ENCODE results near the gene CEP120. TPM values are rescaled to one million over a fixed set of nuclear protein-coding genes. Genes with fewer than 3 reads are reported as not detected.
"Not testable (repeated sequence)": the region's sequence is repeated elsewhere in the genome, so short reads cannot be mapped to it uniquely, and the experiment has no call there.

The CEP120 gene
- total RNA-seq, 2 donors from 2014 or later, result 24.5 to 34.2 TPM

- no peaks in the 10 kb centered on the region for H3K36me3 Mint-ChIP-seq
- DNase-seq (ENCODE audit: low spot score in 2 of 2) (peak in 1 of 2 donors; percentile 29), ATAC-seq (peak; percentile 94)
- H3K27ac Mint-ChIP-seq, result peak overlapping the region; percentile 56 to 80
- no peaks in the 10 kb centered on the region for H3K9me3 Mint-ChIP-seq
Measured at GRCh38 chr5:123448017-123448617, 24.9 kb upstream of the CEP120 start.

- DNase-seq (ENCODE audit: low spot score in 2 of 2) (no peak), ATAC-seq (no peak)
- no peaks in the 10 kb centered on the region for H3K9me3 Mint-ChIP-seq
- no peak overlapping the region for H3K27ac Mint-ChIP-seq
- no peaks in the 10 kb centered on the region for H3K36me3 Mint-ChIP-seq
Measured at GRCh38 chr5:123444016-123444415, 20.8 kb upstream of the CEP120 start.

- ATAC-seq (peak; percentile 79 to 92), DNase-seq (ENCODE audit: low spot score in 2 of 2) (peak in 1 of 2 donors; percentile 64)
- Mint-ChIP-seq H3K36me3 (no peaks in the 10 kb centered on the region), H3K9me3 (no peaks in the 10 kb centered on the region), H3K27ac (peak overlapping the region; percentile 70 to 72)
Measured at GRCh38 chr5:123441408-123441807, 18.2 kb upstream of the CEP120 start.

DNA sequence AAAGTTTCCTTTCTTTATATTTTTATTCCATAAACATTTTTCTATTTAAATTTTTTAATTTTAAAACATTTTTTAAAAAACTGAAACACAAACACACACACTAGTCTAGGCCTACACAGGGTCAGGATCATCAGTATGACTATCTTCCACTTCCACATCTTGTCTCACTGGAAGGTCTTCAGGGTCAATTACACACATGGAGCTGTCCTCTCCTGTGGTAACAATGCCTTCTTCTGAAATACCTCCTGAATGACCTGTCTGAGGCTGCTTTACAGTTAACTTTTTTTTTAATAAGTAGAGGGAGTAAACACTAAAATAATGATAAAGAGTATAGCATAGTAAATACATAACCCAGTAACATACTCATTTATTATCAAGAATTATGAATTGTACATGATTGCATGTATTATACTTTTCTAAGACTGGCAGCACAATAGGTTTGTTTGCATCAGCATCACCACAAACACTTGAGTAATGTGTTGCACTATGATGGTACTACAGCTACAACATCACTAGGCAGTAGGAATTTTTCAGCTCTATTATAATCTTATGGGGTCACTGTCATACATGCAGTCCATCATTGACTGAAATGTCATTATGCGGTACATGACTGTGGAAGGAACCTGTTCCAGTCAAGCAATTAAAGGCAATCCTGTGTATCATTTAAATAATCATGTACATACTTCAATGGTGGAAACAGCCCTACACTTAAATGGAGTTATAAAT lies 17.4 kb upstream of the CEP120 start:
- H3K9me3 Mint-ChIP-seq, result no peaks in the 10 kb centered on the region
- peak overlapping the region; percentile 70 to 72 for H3K27ac Mint-ChIP-seq
- H3K36me3 Mint-ChIP-seq, result no peaks in the 10 kb centered on the region
- ATAC-seq (no peak), DNase-seq (ENCODE audit: low spot score in 2 of 2) (no peak)

DNA sequence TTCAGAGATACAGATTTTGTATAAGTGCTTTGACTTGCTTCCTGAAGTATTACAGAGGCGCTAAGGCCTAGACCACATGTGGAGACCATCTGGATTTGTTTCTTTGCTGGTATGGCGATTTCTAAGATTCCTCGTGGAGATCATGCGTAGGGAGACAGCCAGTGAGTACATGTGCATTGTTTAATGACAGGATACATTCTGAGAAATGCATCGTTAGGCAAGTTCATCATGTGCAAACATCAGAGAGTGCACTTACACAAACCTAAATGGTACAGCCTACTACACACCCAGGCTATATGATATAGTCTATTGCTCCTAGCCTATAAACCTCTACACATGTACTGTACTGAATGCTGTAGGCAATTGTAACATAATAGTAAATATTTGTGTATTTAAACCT lies 16.5 kb upstream of the CEP120 start:
- Mint-ChIP-seq H3K9me3 (no peaks in the 10 kb centered on the region), H3K27ac (peak overlapping the region in 1 of 2 donors; percentile 67), H3K36me3 (no peaks in the 10 kb centered on the region)
- DNase-seq (ENCODE audit: low spot score in 2 of 2) (no peak), ATAC-seq (no peak)

DNA sequence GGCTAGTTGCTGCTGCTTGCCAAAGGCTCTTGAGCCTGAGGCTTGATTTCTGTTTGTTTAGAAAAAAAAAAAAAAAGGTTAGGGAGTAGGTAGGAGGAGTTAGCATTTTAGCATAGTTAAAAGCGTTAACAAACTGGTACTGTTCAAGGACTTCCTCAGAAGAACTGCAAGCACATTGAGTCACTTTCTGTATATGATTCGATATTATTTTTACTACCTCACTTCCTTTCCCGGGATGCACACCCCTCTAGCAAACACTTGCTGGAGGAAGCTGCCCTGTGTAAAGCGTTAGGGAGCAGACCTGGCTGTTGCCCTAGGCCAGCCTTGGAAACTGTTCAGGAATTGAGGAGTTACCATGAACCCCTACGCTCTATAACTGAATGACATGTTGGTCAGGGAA lies 15.7 kb upstream of the CEP120 start:
- ATAC-seq, result peak; percentile 74 to 80
- Mint-ChIP-seq H3K9me3 (no peaks in the 10 kb centered on the region), H3K27ac (peak overlapping the region in 1 of 2 donors; percentile 67), H3K36me3 (no peaks in the 10 kb centered on the region)
- peak in 1 of 2 donors; percentile 37 for DNase-seq (ENCODE audit: low spot score in 2 of 2)

GRCh38 chr5:123438244-123438643 lies 15.0 kb upstream of the CEP120 start:
- no peaks in the 10 kb centered on the region for H3K36me3 Mint-ChIP-seq
- ATAC-seq (peak; percentile 56 to 81), DNase-seq (ENCODE audit: low spot score in 2 of 2) (peak; percentile 49 to 65)
- H3K27ac Mint-ChIP-seq, result peak overlapping the region in 1 of 2 donors; percentile 67
- H3K9me3 Mint-ChIP-seq, result no peaks in the 10 kb centered on the region

DNA sequence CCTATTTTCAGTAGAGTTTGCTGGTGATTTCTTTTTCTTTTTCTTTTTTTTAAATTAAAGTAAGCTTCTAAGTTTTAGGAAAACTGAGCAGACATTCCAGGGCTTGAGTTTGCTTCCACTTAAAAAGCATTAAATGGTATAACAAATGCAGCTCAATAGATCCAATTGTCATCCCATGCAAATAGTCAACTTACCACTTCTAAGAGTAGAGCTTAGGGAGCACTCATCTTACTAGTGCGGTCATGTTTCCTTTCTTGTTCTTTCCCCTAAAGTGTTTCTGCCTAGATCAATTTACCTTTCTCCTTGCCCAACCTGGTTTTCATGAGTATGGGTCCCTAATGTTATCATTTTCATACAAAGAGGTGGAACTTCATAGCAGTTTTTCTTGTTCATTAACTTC lies 13.0 kb upstream of the CEP120 start:
- no peaks in the 10 kb centered on the region for H3K36me3 Mint-ChIP-seq

GRCh38 chr5:123434796-123435195 lies 11.6 kb upstream of the CEP120 start:
- Mint-ChIP-seq H3K9me3 (no peaks in the 10 kb centered on the region), H3K27ac (no peak overlapping the region), H3K36me3 (no peaks in the 10 kb centered on the region)
- no peak for DNase-seq (ENCODE audit: low spot score in 2 of 2)
- ATAC-seq, result no peak

More for the DNA sequence above, 13.0 kb upstream of the CEP120 start:
- H3K9me3 Mint-ChIP-seq, result no peaks in the 10 kb centered on the region
- no peak overlapping the region for H3K27ac Mint-ChIP-seq
- no peak for ATAC-seq
- no peak for DNase-seq (ENCODE audit: low spot score in 2 of 2)

DNA sequence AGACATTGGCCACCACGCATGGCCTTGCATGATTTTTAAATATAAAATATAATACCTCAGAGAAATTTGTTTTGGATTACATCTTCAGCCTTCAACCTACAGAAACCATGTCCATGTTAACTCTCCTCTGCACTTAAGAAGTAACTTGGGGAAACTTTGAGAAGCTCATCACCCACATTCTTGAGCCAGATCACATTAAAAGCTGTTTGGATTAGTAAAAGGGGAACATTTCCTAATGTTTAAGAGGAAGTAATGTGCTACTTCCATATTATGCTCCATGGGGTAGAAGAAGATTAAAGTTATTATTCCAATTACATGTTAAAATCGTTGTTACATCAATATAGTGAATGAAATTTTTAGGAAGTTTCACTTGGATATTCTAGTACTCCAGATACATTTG lies 10.4 kb upstream of the CEP120 start:
- H3K9me3 Mint-ChIP-seq, result no peaks in the 10 kb centered on the region
- no peak for ATAC-seq
- H3K36me3 Mint-ChIP-seq, result no peaks in the 10 kb centered on the region
- no peak overlapping the region for H3K27ac Mint-ChIP-seq
- DNase-seq (ENCODE audit: low spot score in 2 of 2), result no peak

GRCh38 chr5:123430441-123430840 lies 7.2 kb upstream of the CEP120 start:
- not testable (repeated sequence) for ATAC-seq; DNase-seq (ENCODE audit: low spot score in 2 of 2); H3K27ac Mint-ChIP-seq; H3K36me3 Mint-ChIP-seq; H3K9me3 Mint-ChIP-seq

- ATAC-seq (peak; percentile 68 to 76), DNase-seq (ENCODE audit: low spot score in 2 of 2) (no peak)
- H3K9me3 Mint-ChIP-seq, result no peaks in the 10 kb centered on the region
- no peak overlapping the region for H3K27ac Mint-ChIP-seq
- H3K36me3 Mint-ChIP-seq, result no peaks in the 10 kb centered on the region
Measured at GRCh38 chr5:123429993-123430392, 6.8 kb upstream of the CEP120 start.

GRCh38 chr5:123429221-123429954 lies 6.2 kb upstream of the CEP120 start:
- DNase-seq (ENCODE audit: low spot score in 2 of 2) (no peak), ATAC-seq (no peak)
- H3K9me3 Mint-ChIP-seq, result no peaks in the 10 kb centered on the region
- no peaks in the 10 kb centered on the region for H3K36me3 Mint-ChIP-seq
- peak overlapping the region in 1 of 2 donors; percentile 0 for H3K27ac Mint-ChIP-seq

GRCh38 chr5:123428521-123429220 lies 5.5 kb upstream of the CEP120 start:
- no peak for ATAC-seq
- Mint-ChIP-seq H3K27ac (peak overlapping the region in 1 of 2 donors; percentile 0), H3K9me3 (no peaks in the 10 kb centered on the region), H3K36me3 (peaks cover 0 to 4% of the 10 kb centered on the region in 2 donors)
- no peak for DNase-seq (ENCODE audit: low spot score in 2 of 2)

GRCh38 chr5:123427281-123427680 lies 4.1 kb upstream of the CEP120 start:
- Mint-ChIP-seq H3K9me3 (no peaks in the 10 kb centered on the region), H3K36me3 (peaks cover 0 to 5% of the 10 kb centered on the region in 2 donors), H3K27ac (no peak overlapping the region)
- ATAC-seq (no peak), DNase-seq (ENCODE audit: low spot score in 2 of 2) (no peak)

DNA sequence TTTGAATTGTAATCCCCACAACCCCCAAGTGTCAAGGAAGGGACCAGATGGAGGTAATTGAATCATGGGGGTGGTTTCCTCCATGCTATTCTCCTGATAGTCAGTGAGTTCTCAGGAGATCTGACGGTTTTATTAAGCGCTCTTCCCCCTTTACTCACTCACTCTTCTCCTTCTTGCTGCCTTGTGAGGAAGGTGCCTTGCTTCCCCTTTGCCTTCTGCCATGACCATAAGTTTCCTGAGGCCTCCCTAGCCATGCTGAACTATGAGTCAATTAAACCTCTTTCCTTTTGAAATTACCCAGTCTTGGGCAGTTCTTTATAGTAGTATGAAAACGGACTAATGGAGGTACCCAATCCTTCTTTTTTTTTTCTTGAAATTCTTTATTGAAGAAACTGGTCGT lies 2.2 kb upstream of the CEP120 start:
- Mint-ChIP-seq H3K9me3 (no peaks in the 10 kb centered on the region), H3K36me3 (peaks cover 0 to 5% of the 10 kb centered on the region in 2 donors), H3K27ac (no peak overlapping the region)
- DNase-seq (ENCODE audit: low spot score in 2 of 2), result no peak
- no peak for ATAC-seq

Data from activated naive CD4-positive, alpha-beta T cell treated with anti-CD3 and anti-CD28 coated beads, Interleukin-2, amount 50 U/mL, for 72 hours (primary cell).